MG63 (cell line): ENCODE data around the gene LATS2. TPM values are rescaled to one million over a fixed set of nuclear protein-coding genes. Genes with fewer than 3 reads are reported as not detected.

Source experiments
- DNase-seq: peaks from one replicate; pipeline ENCODE4 v3.0.0-alpha.2; 2020
- H3K27me3 ChIP-seq: fragments of 250-450 bp; sonication (Bioruptor Pico); 2 replicates; pipeline ENCODE4 v1.5.1; 2020; ENCODE audit warnings: mild to moderate bottlenecking, moderate library complexity
- H3K36me3 ChIP-seq: fragments of 250-450 bp; sonication (Bioruptor Pico); 2 replicates; pipeline ENCODE4 v1.5.1; 2020; ENCODE audit warnings: mild to moderate bottlenecking, moderate library complexity
- H3K4me3 ChIP-seq: fragments of 250-450 bp; sonication (Bioruptor Pico); 2 replicates; pipeline ENCODE4 v1.5.1; 2020; ENCODE audit warnings: mild to moderate bottlenecking, moderate library complexity
- H3K9me3 ChIP-seq: fragments of 250-450 bp; sonication (Bioruptor Pico); 2 replicates; pipeline ENCODE4 v1.5.1; 2020; ENCODE audit warnings: mild to moderate bottlenecking, moderate library complexity
- total RNA-seq: library from RNA; depleted of rRNA; stranded (reverse); fragments of >200 nt; shearing (Covaris generic); gene quantifications from 2 replicates; pipeline ENCODE4 v1.2.3, GENCODE V29; 2014; ENCODE audit warnings: low replicate concordance

LATS2 gene
- total RNA-seq, 1 experiment from 2014 or later, result 10.6 TPM

DNA sequence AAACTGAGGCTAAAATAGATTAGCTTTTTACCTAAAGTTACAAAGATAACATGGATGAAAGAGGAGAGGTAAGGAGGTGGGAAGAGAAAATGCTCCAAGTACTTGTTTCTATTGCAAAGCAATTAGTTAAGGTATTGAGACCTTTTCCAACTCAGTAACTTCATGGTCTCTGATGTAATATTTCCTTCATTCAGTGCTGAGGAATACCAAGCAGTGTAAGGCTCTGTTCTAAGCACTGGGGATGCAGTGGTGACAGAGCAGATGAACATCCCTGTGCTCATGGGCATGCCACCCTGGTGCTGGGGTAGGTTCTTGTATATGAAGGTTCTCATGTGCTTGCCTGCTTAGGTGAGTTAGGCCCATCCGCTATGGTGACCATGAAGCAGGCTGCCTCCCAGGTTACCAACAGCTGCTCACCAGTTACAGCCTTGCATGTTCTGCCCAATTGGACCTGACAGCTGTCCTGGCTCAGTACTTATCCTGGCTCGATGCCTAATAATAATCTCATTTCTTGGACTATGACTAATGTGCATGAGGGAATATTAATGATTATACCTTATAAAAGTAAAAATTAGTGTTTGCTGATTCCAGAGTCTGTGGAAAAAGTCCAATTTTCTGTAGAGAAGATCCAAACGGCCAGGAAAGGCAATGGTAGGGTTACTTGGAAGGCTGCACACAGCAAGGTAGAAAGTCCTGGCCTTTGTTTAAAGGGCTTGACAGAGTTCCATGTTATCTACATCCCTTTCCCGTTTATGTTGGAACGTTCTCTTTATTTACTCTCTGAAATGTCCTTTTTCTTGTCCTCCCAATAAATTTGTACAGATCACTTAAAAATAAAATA, 48.3 kb downstream of the LATS2 start:
- DNase-seq, result no peak
- Histone ChIP-seq H3K27me3 (no peaks in the 10 kb centered on the region), H3K4me3 (no peak overlapping the region), H3K36me3 (peaks cover 9% of the 10 kb centered on the region; the same call in 1 of the 2 replicates), H3K9me3 (no peaks in the 10 kb centered on the region)

- no peaks in the 10 kb centered on the region for H3K27me3 ChIP-seq
Measured at GRCh38 chr13:21012211-21012610, 49.2 kb downstream of the LATS2 start.

GRCh38 chr13:21011378-21011777, 50.0 kb downstream of the LATS2 start:
- no peak for DNase-seq
- no peaks in the 10 kb centered on the region for H3K27me3 ChIP-seq
- no peaks in the 10 kb centered on the region for H3K9me3 ChIP-seq

More at GRCh38 chr13:21012211-21012610, 49.2 kb downstream of the LATS2 start:
- DNase-seq, result no peak
- H3K36me3 ChIP-seq, result peaks cover 6% of the 10 kb centered on the region; the same call in 1 of the 2 replicates
- no peak overlapping the region for H3K4me3 ChIP-seq
- no peaks in the 10 kb centered on the region for H3K9me3 ChIP-seq

GRCh38 chr13:21010621-21011020, 50.8 kb downstream of the LATS2 start:
- Histone ChIP-seq H3K36me3 (peaks cover 2% of the 10 kb centered on the region; the same call in 1 of the 2 replicates), H3K9me3 (no peaks in the 10 kb centered on the region), H3K4me3 (no peak overlapping the region), H3K27me3 (no peaks in the 10 kb centered on the region)
- no peak for DNase-seq

More at GRCh38 chr13:21011378-21011777, 50.0 kb downstream of the LATS2 start:
- Histone ChIP-seq H3K36me3 (peaks cover 6% of the 10 kb centered on the region; the same call in 1 of the 2 replicates), H3K4me3 (no peak overlapping the region)

DNA sequence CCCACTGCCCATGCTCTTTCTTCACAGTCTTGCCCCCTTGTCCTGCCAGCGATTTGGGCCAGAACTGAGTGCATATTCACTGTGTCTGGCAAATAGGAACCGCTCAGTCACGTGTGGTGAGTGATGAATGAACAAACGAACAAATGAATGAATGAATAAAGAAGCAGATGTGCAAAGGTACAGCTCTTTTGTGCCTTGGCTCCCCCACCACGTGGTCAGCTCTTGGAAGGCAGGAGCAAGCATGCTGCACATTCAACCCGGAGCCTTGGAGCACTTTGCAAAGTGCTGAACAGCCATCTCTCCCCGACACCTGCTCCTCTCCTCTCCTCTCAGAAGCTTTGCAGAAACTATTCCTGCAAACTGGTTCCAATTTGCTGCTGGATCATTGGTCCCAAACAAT, 52.4 kb downstream of the LATS2 start:
- DNase-seq, result no peak
- Histone ChIP-seq H3K4me3 (no peak overlapping the region), H3K27me3 (no peaks in the 10 kb centered on the region), H3K9me3 (no peaks in the 10 kb centered on the region), H3K36me3 (peaks cover 4% of the 10 kb centered on the region; the same call in 1 of the 2 replicates)

DNA sequence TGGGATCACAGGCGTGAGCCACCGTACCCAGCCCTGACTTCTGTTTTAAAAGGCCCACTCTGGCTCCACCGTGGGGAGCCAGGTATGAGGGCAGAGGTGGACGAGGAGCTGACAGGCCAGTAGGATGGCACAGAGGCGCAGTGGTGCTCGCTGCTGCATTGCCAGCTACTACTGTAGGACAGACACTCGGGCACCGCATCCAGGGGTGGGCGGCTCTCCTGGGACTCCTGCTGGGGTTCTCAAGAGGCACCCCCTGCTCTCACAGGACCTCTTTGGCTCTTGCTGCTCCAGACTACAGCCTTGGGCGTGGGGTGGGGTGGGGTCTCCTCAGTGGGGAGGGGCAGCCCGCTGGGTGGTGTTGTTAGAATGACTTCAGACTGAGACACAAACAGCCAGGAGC, 53.4 kb downstream of the LATS2 start:
- no peak for DNase-seq

GRCh38 chr13:21006141-21007005, 55.0 kb downstream of the LATS2 start:
- DNase-seq, result no peak
- Histone ChIP-seq H3K4me3 (no peak overlapping the region), H3K36me3 (peaks cover 7% of the 10 kb centered on the region), H3K9me3 (peaks cover 2% of the 10 kb centered on the region; the same call in 1 of the 2 replicates), H3K27me3 (no peaks in the 10 kb centered on the region)

More for the DNA sequence above, 53.4 kb downstream of the LATS2 start:
- Histone ChIP-seq H3K9me3 (no peaks in the 10 kb centered on the region), H3K4me3 (no peak overlapping the region), H3K36me3 (peaks cover 7% of the 10 kb centered on the region), H3K27me3 (no peaks in the 10 kb centered on the region)

DNA sequence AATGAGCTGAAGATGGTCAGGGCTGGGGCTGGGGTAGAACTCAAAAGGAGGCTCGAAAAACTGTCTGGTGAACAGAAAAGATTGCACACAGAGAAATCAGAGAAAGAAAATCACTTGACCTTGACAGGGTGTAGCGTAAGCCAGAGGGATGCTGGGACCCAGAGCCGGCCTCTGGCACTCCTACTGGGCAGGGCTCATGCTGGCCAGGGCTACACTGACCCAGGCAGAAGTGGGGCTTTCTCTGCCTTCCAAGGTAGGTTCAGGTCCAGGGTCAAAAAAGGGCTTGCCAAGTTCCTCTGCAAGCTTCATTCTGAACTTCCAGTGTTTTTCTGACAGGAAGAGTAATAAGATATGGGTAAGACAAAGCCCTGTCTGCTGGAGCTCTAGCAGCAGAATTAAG, 56.2 kb downstream of the LATS2 start:
- Histone ChIP-seq H3K9me3 (peaks cover 2% of the 10 kb centered on the region; the same call in 1 of the 2 replicates), H3K36me3 (peaks cover 7% of the 10 kb centered on the region), H3K27me3 (no peaks in the 10 kb centered on the region), H3K4me3 (no peak overlapping the region)
- no peak for DNase-seq

GRCh38 chr13:21001471-21001870, 59.9 kb downstream of the LATS2 start:
- H3K27me3 ChIP-seq, result no peaks in the 10 kb centered on the region
- DNase-seq, result no peak
- H3K9me3 ChIP-seq, result peaks cover 2% of the 10 kb centered on the region; the same call in 1 of the 2 replicates
- no peak overlapping the region for H3K4me3 ChIP-seq
- peaks cover 26% of the 10 kb centered on the region for H3K36me3 ChIP-seq

DNA sequence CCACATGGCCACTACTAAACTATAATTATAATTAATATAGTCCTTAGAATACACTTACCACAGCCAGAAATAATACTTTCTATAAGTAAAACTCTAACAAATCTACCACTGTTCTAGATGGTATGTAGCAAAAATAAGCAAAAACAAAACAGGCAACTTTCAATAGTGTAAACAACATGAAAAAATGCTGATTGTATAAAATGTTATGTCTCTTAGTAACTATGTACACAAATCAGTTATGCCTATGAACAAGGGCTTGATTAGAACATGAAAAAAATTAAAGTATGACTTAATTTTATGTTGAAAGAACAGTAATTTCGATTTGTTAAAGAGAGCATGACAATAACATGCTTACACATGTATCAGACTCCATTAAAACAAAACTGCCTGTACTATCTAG, 60.7 kb downstream of the LATS2 start:
- H3K9me3 ChIP-seq, result peaks cover 2% of the 10 kb centered on the region; the same call in 1 of the 2 replicates
- no peaks in the 10 kb centered on the region for H3K27me3 ChIP-seq
- no peak overlapping the region for H3K4me3 ChIP-seq
- peaks cover 26% of the 10 kb centered on the region for H3K36me3 ChIP-seq
- DNase-seq, result no peak

DNA sequence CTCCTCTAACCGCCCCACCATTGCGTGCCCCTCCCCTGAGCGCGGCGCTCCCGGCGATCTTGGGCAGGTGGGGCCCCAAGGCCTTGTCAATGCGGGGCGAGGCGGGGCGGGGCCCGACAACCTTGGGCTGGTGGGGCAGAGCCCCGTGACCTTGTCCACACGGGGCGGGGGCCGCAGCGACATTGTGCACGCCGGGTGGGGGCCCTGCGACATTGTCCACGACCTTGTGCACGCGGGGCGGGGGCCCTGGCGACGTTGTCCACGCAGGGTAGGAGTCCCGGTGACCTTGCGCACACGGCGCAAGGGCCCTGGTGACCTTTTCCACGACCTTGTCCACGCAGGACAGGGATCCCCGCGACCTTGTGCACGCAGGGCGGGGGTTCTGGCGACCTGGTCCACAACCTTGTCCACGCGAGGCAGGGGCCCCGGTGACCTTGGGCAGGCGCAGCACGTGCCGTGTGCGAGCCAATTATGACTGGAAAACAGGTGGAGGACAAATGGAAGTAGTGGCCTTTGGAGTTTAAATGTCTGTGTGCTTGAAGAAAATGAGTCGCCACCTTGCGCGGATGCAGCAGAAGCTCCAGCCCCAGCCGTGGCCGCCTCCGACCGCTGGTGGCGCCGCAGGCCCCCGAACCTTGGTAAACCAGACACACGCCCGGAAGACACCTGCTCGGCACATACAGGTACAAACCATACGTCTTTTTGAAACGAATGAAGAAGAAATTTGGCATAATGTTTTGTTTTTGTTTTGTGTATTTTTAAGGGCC, 62.6 kb downstream of the LATS2 start:
- peaks cover 29% of the 10 kb centered on the region for H3K36me3 ChIP-seq
- peaks cover 2% of the 10 kb centered on the region; the same call in 1 of the 2 replicates for H3K9me3 ChIP-seq
- H3K4me3 ChIP-seq, result no peak overlapping the region
- H3K27me3 ChIP-seq, result no peaks in the 10 kb centered on the region
- no peak for DNase-seq

DNA sequence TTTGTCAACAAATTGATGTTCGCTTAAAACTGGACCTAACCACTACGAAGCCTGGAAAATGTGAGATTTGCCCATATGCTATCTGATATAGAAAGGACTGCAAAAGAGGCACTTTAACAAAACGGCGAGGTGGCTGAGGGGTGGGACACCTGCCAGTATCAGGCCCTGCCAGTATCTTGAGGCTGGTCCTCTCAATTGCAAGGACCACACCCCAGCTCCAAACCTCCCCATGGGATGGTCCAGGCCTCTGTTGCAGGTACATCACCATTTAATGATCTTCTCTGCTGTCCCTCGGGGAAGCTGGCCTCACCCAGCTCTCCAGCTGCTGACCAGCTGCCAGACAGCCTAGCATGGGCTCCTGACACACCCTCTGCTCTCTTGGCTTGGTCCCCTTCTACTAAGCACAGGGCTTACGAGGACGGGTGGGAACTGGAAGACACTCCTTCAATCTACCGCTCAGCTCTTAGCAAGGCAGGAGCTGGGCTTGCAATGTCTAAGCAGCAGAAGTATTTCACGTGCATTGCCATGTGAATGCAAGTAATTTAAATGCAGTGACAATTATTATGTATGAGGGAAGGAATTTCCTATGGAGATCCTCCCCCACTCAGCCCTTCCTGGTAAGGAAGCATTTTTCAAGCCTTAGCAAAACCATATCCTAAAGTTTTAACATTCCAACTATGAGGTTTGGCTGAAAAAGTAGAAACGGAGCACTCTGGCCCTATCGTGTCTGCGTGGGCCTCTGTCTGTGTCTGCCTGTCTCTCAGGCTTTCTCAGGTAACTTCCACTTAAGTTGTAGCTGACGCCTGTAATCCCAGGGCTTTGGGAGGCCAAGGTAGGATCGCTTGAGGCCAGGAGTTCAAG, 63.9 kb downstream of the LATS2 start:
- H3K27me3 ChIP-seq, result no peaks in the 10 kb centered on the region
- DNase-seq, result peak; percentile 93
- peaks cover 28% of the 10 kb centered on the region for H3K36me3 ChIP-seq
- H3K9me3 ChIP-seq, result peaks cover 2% of the 10 kb centered on the region; the same call in 1 of the 2 replicates
- no peak overlapping the region for H3K4me3 ChIP-seq

DNA sequence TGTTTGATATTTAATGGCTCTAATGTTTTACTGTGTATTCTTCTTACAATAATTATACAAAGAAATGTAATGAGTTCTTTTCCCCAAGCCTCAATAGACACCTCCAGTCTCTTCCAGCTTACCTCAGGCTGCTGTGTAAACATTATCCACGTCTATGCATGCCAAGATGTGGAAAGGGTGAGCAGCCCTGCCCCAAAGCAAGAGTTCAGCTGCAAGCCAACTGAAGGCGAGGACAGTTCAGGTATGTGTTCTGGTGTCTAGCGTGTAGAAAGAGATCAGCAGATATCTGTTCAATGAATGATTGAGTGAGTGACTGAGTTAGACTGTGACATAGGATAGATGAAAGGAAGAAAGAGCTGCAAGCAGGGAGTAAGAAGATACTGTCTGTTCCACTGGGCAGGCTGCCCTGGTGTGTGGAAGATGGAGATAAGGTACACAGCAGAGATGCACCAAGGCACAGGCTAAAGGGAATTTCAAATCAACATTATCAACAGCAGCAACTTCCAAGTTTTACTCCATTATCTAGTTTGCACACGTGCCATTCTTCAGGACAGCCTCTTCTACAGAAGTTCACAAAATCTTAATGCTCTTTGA, 66.0 kb downstream of the LATS2 start:
- H3K36me3 ChIP-seq, result peaks cover 46% of the 10 kb centered on the region
- no peaks in the 10 kb centered on the region for H3K9me3 ChIP-seq
- DNase-seq, result no peak
- H3K27me3 ChIP-seq, result no peaks in the 10 kb centered on the region
- no peak overlapping the region for H3K4me3 ChIP-seq

DNA sequence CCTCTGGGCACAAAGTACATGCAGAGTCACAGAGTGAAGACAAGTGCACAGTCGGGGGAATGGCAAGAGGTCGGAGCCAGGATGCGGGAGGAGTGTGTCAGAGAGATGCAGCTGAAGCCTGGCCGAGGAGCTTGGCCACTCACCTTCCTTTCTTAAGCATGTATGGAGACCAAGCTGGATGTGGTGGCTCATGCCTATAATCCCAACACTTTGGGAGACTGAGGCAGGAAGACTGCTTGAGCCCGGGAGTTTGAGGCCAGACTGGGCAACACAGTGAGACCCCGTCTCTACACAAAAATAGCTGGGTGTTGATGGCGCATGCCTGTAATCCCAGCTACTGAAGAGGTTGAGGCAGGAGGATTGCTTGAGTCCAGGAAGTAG, 67.0 kb downstream of the LATS2 start:
- H3K27me3 ChIP-seq, result no peaks in the 10 kb centered on the region
- peaks cover 54% of the 10 kb centered on the region for H3K36me3 ChIP-seq
- no peak overlapping the region for H3K4me3 ChIP-seq
- no peak for DNase-seq
- no peaks in the 10 kb centered on the region for H3K9me3 ChIP-seq

GRCh38 chr13:20993661-20994440, 67.5 kb downstream of the LATS2 start:
- H3K4me3 ChIP-seq, result no peak overlapping the region
- DNase-seq, result peak; percentile 87
- H3K9me3 ChIP-seq, result no peaks in the 10 kb centered on the region
- H3K36me3 ChIP-seq, result peaks cover 51% of the 10 kb centered on the region
- no peaks in the 10 kb centered on the region for H3K27me3 ChIP-seq
